ENCODE data around the gene ZP3.
"Not testable (repeated sequence)": the region's sequence is repeated elsewhere in the genome, so short reads cannot be mapped to it uniquely, and the experiment has no call there.

The ZP3 gene

DNA sequence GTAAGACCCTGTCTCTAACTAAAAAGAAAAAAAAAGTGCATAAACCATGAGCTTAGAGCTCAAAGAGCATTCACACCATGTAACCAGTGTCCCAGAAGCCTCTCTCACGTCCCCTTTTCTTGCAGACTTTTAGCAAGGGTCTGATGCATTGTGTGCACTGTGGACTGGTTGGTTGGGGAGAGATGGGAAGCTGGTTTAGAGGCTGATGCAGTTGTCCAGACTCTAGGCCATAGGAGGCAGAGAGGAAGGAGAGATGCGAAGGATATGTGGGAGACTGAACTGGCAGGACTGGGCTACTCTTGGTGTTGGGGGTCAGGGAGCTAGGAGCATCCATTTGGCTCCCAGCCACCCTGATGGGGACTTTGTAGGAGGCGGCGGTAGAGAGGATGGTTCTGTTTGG is 17.0 kb upstream of the ZP3 start:
- DNase-seq, result no peak

DNA sequence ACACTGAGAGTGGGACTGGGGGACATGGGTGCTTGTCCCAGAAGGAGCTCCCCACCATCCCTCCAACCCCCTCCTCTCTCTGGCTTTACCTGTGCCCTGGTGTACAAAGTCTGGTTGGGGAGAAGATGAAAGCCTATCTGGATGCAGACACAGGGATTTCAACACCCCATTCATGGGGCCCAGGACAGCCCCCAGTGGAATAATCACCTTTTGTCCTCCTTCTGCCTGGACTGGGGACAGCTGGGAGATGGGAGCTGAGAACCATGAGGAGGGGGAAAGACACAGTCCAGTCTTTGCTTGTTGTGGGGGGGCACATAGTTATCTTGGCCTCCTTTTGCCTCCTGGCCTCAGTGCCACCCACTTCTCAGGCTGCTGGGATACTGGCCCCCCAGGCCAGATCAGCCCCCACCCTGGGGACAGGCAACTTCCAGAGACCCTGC is 16.6 kb upstream of the ZP3 start:
- DNase-seq, result no peak

DNA sequence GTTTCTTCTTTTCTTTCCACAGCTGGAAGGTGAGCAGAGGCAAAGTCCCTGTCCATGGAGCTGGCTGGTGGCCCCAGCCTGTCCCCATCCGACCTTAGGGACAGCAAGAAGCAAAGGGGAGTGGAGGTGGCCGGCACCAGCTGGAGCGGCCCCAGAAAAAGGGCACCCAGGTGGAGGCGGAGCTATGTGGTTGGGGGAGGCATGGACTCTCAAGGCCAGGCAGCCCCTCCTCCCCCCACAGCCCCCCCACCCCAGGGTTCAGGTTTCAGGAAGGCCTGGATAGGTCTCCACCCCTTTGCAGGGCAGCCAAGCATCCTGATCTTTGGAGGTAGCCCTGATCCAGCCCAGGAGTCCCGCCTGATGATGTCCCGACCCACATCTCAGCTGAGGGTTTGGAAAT is 15.2 kb upstream of the ZP3 start, which contains the start of gene SSC4D:
SSC4D (minus strand) TSS at position 161 of the 400 bp plus-strand sequence. CDS start 5,258 bp downstream, outside the sequence.
- no peak for DNase-seq

DNA sequence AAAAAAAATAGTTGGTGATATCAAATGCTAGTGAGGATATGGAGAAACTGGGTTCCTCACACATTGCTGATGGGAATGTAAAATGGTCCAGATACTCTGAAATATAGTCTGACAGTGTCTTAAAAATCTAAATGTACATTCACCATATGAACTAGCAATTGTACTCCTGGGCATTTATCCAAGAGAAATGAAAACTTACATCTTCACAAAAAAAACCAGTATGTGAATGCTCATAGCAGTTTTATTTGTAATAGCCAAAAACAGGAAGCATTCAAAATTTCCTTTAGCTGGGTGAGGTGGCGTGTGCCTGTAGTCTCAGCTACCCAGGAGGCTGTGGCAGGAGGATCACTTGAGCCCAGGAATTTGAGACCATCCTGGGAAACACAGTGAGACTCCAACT is 13.1 kb upstream of the ZP3 start:
- no peak for DNase-seq

DNA sequence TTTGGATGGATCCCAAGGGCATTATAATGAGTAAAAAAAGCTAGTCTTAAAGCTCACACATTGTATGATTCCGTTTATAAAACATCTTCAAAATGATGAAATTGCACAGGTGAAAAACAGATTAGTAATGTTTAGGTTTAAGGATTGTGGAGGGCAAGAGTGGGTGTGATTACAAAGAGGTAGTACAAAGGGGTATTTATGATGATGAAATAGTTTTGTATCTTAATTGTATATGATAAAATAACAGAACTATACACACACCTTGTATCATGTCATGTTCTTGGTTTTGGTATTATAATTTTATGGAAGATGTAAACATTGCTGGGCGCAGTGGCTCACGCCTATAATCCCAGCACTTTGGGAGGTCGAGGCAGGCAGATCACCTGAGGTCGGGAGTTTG is 12.5 kb upstream of the ZP3 start:
- no peak for DNase-seq

DNA sequence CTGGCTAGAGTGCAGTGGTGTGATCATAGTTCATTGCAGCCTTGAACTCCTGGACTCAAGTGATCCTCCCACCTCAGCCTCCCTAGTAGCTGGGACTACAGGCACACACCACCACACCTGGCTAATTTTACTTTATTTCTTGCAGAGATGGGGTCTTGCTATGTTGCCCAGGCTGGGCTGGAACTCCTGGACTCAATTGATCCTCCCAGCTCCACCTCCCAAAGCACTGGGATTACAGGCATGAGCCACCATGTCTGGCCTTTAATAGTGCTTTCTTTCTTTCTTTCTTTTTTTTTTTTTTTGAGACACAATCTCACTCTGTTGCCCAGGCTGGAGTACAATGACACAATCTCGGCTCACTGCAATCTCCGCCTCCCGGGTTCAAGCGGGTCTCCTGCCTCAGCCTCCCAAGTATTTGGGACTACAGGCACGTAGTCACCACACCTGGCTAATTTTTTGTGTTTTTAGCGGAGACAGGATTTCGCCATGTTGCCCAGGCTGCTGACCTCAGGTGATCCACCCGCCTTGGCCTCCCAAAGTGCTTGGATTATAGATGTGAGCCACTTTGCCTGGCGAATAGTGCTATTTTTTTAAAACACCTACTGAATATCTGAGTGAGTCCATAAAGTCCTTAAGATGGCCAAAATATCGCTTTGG is 7.0 kb upstream of the ZP3 start:
- DNase-seq, result not testable (repeated sequence)

DNA sequence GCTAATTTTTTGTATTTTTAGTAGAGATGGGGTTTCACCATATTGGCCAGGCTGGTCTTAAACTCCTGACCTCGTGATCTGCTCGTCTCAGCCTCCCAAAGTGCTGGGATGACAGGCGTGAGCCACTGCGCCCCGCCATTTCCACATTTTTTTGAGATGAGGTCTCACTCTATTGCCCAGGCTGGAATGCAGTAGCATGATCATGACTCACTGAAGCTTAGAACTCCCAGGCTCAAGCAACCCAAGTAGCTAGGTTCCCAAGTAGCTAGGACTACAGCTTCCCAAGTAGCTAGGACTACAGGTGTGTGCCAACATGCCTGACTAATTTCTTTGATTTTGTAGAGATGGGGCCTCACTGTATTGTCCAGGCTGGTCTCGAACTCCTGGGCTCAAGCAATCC is 3.7 kb upstream of the ZP3 start:
- not testable (repeated sequence) for DNase-seq

DNA sequence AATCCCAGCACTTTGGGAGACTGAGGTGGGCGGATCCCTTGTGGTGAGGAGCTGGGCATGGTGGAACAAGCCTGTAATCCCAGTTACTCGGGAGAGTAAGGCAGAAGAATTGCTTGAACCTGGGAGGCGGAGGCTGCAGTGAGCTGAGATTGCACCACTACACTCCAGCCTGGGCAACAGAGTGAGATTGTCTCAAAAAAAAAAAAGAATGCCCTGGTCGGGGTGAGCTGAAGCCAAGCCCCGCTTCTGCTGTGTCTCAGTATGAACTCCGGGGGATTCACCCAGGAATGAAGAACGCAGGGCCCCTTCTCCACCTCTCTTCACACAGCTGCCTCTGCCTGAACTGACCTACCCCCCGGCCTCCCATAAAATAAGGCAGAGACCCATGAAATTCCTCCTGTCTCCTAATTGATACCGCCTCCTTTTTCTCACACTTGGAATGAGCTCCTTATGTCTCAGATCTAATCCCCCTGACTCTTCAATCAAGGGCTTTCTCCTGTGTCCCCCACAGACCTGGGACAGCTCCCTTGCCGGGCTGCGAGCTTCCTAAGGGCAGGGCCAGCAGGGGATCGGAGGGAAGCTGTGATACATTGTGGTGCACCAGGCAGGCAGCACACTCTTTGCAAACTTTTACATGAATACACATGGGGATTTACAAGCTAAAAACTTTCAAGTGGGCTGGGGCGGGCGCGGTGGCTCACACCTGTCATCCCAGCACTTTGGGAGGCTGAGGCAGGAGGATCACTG is 911 bp upstream of the ZP3 start:
- DNase-seq, result no peak

DNA sequence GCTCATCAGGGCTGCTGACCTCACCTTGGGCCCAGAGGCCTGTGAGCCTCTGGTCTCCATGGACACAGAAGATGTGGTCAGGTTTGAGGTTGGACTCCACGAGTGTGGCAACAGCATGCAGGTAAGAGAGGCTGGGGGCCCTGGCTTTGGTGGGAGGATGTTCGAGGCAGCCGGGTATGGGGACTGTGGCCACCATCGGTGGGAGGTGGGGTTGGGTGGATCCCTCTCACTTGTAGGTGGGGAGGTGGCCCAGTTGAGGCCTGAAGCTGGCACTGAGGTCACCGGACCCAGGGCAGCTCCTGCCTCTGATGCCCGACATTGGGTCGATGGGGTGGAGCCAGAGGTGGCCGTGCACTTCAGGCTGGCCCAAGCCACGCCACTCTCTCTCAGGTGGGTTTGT is 406 bp downstream of the ZP3 start:
- DNase-seq, result no peak

DNA sequence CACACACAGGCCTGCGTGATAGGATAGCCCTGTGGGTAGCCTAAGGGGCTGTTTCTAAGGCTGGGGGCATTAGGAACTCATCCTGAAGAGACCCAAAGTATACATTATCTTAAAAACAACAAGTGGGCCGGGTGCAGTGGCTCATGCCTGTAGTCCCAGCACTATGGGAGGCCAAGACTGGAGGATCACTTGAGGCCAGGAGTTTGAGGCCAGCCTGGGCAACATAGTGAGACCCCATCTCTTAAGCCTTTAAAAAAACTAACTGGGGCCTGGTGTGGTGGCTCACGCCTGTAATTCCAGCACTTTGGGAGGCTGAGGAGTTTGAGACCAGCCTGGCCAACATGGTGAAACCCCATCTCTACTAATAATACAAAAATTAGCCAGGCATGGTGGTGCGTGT is 808 bp downstream of the ZP3 start:
- DNase-seq, result not testable (repeated sequence)

DNA sequence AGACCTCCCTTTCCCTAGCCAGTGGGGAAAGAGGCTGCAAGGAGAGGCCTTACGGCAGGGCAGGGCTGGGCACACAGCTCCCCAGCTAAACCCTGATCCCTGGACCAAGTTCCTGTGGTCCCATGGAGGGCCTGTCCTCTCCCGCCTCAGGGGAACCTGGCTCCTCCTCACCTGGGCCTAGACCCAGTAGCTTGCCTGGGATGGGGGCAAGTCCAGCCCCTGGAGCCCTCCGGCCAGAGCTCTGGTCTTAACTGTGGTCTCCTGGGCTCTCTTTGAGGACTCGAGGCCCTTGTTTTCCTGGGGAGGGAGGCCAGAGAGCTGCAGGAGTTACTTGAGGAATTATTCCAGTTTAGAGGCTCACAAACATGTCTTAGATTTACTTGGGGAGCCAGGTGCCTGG is 1.5 kb downstream of the ZP3 start:
- DNase-seq, result no peak

DNA sequence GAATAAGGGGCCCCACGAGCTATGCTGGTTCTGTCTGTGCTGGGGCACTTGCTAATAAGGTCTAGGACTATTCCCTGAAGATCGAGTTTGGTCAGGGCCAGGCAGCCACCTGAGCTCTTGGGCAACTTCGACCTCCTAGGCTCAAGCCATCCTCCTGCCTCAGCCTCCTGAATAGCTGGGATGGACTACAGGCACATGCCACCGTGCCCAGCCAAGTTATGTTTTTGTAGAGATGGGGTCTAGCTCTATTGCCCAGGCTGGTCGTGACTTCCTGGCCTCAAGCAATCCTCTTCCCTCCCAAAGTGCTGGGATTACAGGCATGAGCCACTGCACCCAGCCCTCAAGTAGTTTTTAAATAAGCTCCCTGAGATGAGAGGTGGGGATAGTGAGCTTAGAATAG is 2.9 kb downstream of the ZP3 start:
- no peak for DNase-seq

DNA sequence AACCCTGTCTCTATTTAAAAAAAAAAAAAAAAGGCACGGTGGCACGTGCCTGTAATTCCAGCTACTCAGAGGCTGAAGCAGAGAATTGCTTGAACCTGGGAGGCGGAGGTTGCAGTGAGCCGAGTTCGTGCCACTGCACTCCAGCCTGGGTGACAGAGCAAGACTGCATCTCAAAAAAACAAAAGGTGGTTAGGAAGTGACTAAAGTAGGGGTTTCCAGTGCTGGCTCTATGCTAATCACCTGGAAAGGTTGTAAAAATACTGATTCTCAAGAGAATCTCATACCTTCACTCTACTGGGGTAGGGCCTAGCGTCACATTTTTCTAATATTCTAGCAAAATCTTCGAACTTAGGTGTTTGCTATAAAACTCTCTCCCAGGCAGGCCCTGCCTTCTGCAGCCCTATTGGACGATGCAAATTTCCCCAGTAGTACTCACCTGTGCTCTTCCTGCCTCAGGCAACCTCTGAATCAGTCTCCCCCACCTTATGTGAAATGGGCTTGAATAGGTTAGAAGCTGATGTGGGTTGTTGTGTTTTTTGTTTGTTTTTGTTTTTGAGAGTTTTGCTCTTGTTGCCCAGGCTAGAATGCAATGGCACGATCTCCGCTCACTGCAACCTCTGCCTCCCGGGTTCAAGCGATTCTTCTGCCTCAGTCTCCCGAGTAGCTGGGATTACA is 3.5 kb downstream of the ZP3 start:
- DNase-seq, result no peak

DNA sequence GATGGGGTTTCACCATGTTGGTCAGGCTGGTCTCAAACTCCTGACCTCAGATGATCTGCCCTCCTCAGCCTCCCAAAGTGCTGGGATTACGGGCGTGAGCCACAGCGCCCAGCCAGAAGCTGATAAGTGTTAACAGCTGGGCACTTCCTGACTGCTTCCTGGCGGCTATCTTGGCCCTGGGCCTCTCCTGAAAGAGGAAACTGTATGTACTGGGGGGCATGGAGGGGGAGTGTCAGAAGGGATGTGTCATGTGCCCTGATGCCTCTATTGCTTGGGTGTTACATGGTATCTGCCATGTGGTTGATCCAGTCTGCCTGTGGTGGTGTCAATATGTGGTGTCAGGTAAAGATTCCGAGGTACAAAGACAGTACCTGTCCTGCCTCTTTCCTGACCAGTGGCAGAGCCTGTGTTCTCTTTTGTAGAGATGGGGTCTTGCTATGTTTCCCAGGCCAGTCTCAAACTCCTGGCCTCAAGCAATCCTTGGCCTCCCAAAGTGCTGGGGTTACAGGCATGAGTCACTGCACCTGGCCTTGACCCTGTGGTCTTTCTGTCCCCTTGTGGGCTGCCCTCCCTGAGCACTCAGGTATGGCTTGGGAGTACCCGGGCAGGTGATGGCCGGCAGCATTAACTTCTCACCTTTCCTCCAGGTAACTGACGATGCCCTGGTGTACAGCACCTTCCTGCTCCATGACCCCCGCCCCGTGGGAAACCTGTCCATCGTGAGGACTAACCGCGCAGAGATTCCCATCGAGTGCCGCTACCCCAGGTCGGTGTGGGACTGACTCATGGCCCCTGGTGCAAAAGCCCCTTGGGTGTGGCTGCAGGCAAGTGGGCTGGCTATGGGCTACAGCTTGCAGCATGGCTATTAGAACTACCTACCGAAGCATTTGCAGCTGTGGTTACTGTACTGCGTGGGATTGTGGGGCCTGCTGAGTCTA is 4.4 kb downstream of the ZP3 start:
- DNase-seq, result no peak

DNA sequence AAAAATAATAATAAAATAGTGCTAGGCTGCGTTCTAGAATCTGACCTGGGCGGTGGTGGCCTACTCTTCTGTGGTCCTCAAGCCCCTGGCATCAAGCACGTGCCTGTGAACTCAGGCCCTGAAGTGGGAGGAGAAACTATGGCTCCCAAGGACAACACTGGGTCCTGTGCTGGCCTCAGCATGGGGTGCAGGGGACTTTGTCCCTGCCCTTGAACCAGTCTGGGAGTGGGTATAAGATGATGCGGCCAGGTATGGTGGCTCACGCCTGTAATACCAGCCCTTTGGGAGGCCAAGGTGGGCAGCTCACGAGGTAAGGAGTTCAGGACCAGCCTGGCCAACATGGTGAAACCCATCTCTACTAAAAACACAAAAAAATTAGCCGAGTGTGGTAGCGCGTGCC is 5.5 kb downstream of the ZP3 start:
- DNase-seq, result no peak

DNA sequence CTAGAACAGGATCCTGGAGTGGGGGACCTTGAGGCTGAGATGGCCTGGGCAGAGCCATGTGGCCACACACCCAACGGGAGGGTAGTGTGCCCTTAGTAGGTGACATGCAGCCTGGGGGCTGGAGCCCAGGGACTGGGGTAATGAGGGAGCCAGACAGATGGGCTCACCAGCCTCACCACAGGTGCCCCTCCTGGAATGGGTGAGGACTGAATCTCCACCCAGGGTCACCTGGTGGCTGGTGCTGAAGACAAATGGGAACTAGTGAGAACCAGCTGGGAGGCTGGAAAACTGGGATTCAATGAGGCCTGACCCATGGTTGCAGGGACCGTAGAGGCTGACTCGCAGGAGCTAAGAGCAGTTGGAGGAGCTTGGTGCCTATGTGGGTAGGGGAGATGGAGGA is 6.1 kb downstream of the ZP3 start:
- DNase-seq, result no peak

DNA sequence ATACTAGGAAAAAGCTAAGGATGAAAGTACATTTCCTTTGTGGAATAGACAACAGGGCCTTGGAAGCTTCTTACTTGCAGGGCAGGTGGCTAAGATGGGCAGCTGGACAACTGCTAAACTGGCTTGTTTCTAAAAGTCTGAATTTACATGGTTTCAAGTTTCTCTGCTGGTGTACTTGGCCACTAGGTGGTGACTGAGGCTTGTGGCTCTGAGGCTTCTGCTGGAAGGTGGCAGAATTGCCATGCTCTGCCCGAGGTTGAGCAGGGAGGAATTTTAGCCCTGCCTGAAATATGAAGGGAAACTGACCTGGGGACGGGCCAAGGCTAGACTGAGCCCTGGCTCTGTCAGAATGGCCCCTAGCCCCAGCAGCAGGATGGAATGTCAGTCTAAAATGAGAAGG is 13.1 kb downstream of the ZP3 start:
- DNase-seq, result peak in 1 of 4 experiments; percentile 41

DNA sequence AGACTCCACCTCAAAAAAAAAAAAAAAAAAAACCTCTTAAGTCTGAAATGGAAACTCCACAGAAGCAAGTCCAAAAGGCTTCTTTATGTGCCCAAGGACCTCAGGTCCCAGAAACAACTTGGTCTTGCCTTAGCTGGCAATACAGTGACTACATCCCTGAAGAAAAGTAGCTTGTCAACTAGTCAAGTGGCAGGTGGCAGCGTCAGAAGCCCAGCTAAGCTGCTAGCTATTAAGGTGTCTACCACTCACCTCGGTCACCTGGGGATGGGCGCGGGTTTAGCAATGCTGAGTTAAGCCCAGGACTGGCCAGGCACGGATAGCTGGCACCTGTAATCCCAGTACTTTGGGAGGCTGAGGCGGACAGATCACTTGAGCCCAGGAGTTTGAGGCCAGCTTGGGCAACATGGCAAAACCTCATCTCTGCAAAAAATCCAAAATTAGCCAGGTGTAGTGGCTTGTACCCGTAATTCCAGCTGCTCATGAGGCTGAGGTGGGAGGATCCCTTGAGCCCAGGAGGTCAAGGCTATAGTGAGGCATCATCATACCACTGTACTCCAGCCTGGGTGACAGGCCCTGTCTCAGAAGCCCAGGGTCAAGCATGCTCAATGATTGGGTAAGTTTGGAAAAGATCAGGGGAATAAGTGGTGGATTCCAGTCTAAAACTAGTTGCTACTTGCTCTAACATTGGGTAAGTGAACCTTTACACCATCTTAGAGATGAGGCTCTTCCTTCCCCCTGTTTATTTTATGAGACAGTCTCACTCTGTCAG is 14.6 kb downstream of the ZP3 start:
- not testable (repeated sequence) for DNase-seq

DNA sequence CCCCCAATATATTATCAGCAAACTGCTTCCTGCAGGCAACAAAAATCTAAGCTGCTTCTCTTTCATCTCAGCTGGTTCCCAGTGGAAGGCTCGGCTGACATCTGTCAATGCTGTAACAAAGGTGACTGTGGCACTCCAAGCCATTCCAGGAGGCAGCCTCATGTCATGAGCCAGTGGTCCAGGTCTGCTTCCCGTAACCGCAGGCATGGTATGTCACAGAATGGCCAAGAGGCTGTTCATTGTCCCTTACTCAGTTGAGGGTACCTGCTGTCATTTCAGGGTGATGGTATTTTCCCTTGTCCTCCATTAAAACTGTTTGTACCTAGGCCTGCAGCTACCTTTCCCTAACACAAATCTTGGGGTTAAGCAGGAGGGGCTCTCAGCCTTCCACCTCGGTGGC is 15.7 kb downstream of the ZP3 start:
- not testable (repeated sequence) for DNase-seq

DNA sequence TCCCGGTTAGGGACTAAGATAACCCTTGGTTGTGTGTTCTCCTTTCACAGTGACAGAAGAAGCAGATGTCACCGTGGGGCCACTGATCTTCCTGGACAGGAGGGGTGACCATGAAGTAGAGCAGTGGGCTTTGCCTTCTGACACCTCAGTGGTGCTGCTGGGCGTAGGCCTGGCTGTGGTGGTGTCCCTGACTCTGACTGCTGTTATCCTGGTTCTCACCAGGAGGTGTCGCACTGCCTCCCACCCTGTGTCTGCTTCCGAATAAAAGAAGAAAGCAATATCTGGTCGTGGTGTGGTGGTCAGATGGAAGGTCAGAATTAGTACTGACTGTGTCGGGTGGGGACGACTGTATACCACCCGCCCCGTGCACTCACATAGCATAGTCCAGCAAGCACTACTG is 17.0 kb downstream of the ZP3 start:
- DNase-seq, result not testable (repeated sequence)

DNA sequence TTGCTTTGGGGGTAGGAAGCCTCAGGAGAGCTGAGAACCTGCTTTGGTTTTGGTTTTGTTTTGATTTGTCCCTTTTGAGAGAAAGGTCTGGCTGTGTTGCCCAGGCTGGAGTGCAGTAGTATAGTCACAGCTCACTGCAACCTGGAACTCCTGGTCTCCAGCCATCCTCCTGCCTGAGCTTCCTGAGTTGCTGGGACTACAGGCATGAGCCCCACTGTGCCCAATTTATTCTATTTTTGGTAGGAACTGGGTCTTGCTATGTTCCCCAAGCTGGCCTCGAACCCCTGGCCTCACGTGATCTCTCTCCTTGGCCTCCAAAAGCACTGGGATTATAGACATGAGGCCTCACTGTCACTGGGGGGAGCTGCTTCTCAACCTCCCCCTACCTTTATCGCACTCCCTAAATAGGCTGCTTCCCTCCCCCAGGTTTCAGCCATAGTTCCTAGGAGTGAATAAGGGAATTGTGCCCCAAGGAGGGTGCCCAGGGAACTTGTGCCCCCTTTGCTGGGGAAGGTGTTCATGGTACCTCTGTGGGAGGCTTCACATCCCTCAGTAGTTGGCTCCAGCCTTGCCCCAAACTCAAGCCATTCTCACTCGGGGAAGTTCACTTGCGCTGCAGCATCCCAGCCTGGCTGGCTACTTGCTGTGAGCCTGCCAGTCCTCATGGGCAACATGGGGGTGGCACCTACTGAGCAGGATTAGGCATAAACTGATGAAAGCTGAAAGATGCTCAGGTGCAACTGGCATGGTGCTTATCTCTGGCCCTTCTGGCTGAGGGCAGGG is 18.1 kb downstream of the ZP3 start:
- DNase-seq, result not testable (repeated sequence)
